HG02798 (cell line): ENCODE measurements around the gene IL4R.
"Not testable (repeated sequence)": the region's sequence is repeated elsewhere in the genome, so short reads cannot be mapped to it uniquely, and the experiment has no call there.

Experiments
- ATAC-seq: cut with Tn5 transposase; IDR thresholded peaks from one replicate; pipeline ENCODE4 v1.9.1; 2021; ENCODE audit warnings: mild to moderate bottlenecking; ENCODE audit not compliant: unreplicated experiment, poor library complexity

IL4R gene

DNA sequence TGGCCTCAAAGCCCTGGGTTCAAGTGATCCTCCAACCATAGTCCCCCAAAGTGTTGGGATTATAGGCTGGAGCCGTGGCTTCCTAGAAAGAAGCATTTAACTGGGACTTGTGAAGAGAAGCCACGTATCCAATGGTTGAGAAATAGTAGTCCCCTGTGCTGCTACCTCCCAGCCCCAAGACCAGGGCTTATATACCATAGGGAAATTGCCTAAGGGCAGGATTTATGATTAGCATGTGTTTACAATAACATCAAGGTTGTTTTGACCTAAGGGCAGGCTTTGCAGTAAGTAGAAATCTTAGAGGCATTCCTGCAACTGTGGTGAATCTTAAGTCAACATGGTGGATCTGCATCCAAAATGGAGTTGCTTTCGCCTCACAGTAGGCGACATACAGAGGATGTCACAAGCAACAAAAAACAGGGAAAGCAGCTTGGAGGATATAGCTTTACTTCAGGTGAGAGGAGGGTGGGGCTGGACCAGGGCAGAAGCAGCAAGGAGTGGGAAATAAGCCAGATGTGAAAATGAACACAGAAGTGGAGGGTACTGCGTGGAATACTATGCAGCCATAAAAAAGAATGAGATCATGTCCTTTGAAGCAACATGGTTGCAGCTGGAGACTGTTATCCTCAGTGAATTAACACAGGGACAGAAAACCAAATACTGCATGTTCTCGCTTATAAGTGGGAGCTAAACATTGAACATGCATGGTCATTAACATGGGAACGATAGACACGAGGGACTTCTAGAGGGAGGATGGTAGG, 26.5 kb upstream of the IL4R start:
- no peak for ATAC-seq

GRCh38 chr16:27287887-27288286, 25.9 kb upstream of the IL4R start:
- ATAC-seq, result no peak

- ATAC-seq, result not testable (repeated sequence)
These were observed 25.5 kb upstream of the IL4R start for GRCh38 chr16:27288313-27288712.

DNA sequence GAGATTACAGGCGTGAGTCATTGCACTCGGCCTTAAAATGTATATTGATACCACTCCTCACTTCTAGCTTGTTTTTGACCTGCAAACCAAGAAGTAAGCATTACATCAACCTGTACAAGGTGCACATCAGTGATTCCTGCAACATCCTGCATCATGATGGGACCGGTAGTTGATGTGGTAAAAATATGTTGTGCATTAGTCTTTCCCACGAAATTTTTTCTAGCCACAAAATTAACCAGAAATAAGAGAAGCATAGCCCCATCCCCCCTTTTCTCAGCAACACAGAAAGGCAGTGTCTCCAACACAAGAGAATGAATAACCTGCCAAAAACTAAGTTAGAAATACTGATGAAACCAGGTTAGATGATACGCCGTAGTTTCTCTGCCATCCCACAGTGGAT, 24.1 kb upstream of the IL4R start:
- no peak for ATAC-seq

DNA sequence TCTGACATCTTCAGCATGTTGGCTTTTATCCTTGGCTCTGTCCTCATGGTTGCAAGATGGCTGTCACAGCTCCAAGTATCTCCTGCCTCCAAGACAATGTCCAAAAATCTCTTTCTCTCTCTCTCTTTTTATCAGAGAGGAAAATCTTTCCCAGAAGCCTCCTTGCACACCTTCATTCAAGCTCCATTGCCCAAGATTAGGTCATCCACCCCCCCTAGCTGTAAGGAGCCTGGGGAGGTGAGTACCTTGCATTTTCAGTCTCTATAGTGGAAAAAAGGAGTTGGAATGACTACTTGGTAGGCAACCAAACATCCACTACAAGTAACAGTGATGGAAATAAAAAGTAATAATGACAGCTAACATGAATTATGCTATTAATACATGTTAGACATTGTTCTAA, 23.2 kb upstream of the IL4R start:
- no peak for ATAC-seq

- ATAC-seq, result no peak
These were observed 22.7 kb upstream of the IL4R start for GRCh38 chr16:27291106-27291505.

- ATAC-seq, result no peak
These were observed 22.0 kb upstream of the IL4R start for GRCh38 chr16:27291722-27292240.

DNA sequence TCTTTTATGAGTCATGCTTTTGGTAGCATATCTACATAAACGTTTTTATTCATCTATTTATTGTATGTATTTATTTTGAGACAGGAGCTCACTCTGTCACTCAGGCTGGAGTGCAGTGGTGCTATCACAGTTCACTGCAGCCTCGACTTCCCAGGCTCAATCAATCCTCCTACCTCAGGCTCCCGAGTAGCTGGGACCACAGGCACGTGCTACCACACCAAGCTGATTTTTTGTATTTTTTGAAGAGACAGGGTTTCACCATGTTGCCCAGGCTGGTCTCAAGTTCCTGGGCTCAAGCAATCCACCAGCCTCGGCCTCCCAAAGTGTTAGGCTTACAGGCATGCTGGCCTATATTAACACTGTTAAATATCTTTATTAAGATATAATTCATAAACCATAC, 20.4 kb upstream of the IL4R start:
- no peak for ATAC-seq

- ATAC-seq, result no peak
These were observed 15.6 kb upstream of the IL4R start for GRCh38 chr16:27298132-27298531.

GRCh38 chr16:27301236-27301861, 12.4 kb upstream of the IL4R start:
- ATAC-seq, result peak; percentile 58

- no peak for ATAC-seq
These were observed 11.6 kb upstream of the IL4R start for GRCh38 chr16:27302126-27302525.

GRCh38 chr16:27303256-27304100, 10.3 kb upstream of the IL4R start:
- no peak for ATAC-seq

- ATAC-seq, result no peak
These were observed 9.7 kb upstream of the IL4R start for GRCh38 chr16:27304102-27304501.

DNA sequence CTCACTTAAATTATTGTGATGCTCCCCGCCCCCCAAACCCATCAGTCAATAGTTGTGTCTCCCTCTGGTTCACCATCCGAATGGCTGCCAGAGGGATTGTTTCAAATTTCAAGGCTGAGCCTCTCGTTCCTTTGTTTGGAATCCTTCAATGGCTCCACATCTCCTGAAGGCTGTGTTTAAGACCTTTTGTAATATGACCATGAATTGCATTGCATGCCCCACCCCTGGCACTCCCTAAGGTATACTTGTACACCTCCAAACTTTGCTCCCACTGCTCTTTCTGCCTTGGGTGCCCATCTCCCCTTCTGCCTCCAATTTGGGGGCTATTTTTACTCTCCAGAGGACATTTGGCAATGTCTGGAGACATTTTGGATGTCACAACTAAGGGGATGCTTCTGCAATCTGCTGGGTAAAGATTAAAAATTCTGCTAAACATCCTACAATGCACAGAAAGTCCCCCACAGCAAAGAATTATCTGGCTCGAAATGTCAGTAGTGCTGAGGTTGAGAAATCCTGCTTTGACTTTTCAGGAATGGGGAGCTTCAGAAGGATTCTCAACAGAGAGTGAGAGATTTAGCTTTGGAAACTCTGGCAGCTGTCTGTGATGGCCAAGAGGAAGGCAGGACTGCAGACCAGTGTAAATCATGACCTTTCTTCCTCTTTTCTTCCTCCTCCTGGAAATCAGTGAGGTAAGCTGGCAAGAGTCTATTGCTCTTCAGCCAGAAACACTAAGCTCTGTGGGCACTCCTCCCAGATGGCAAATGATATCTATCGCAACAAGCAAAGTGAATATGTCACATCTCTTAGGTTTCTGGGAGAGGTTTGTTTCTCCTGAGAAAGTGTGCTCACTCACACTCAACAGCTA, 8.7 kb upstream of the IL4R start:
- ATAC-seq, result no peak

GRCh38 chr16:27305839-27306442, 7.8 kb upstream of the IL4R start:
- ATAC-seq, result no peak

GRCh38 chr16:27308792-27309191, 5.0 kb upstream of the IL4R start:
- no peak for ATAC-seq

GRCh38 chr16:27310576-27311447, 3.0 kb upstream of the IL4R start:
- ATAC-seq, result no peak

DNA sequence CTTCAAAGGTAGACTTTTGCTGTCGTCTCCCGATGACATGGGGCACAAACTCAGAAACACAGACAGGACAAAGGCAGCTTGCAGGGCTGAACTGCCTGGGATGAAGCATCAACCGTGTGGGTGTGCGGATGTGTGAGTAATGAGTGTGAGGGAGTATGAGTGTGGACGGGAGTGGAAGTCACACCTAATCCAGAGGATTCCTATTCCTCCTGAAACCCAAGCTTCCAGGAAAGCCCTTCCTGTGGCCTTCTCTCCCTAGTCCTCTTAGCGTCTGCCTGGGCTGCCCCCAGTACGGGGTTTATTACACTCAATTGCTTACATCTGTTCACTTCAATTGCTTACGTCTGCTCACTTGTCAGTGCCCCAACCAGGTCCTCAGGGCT, 2.3 kb upstream of the IL4R start:
- no peak for ATAC-seq

- no peak for ATAC-seq
These were observed 1.9 kb upstream of the IL4R start for GRCh38 chr16:27311897-27312303.
